T-helper 1 cell treated with Interleukin-12 subunit alpha and Interleukin-12 subunit beta and Interleukin-4 antibody, amounts not matched to agents 30 μg/mL and 1 μg/mL, for 36 hours (primary cell): Measurements from ENCODE around the gene EPHA8.

Experiments used
- H3K27ac Mint-ChIP-seq: one replicate; pipeline ENCODE4 v1.8.0; 2021; ENCODE audit warnings: mild to moderate bottlenecking, mixed read lengths
- H3K27me3 Mint-ChIP-seq: one replicate; pipeline ENCODE4 v1.8.0; 2021; ENCODE audit warnings: low read depth, mixed read lengths
- H3K36me3 Mint-ChIP-seq: one replicate; pipeline ENCODE4 v1.8.0; 2021; ENCODE audit warnings: low read depth, mixed read lengths
- H3K4me1 Mint-ChIP-seq: one replicate; pipeline ENCODE4 v1.8.0; 2021; ENCODE audit warnings: low read depth, mixed read lengths
- H3K4me3 Mint-ChIP-seq: one replicate; pipeline ENCODE4 v1.8.0; 2021; ENCODE audit warnings: mild to moderate bottlenecking, moderate library complexity, mixed read lengths
- H3K9me3 Mint-ChIP-seq: one replicate; pipeline ENCODE4 v1.8.0; 2021; ENCODE audit warnings: mixed read lengths

EPHA8 gene

DNA sequence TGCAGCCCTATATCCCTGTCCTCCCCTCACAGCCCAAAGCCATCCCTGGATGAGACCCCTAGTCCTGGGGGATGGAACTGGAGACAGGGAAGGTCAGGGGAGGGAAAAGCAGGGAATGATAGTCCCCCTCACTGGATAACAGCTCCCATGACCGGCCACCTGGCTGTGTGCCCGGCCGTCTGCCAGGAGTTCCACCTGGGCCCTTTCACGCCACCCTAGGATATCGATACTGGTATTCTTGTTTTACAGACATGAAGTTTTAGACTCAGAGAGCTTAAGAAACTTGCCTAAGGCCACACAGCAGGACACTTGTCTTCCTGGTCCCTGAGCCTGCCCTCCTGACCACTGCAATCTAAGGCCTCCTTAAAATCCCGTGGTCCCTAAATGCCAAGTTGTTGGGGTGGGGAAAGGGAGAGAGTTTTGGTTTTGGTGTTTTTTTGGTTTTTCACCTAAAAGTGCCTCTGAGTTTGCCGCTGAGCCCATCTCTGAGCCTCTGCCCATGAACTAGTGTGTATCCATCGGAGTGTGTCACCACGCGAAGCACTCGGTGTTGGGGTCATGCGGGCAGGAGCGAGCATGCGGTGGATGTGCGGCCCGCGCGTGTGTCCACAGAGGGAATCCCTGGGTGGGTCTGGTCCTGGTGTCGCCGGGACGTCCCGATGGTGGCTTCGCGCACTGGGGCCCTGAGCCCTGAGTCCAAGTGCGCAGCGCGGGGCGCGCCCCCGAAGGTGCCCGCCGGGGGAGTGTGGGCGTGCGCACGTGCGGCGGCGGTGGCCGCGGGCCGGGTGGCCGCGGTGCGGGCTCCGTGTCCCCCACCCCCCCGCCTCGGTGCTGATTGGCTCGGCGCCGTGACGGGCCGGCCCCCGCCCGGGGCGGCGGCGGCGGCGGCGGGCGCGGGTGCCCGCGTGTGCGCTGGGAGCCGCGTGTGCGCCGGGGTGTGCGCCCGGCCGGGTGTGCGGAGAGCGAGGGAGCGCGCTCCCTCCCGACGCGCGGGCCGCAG, at the start of gene EPHA8:
Gene EPHA8, plus strand, starts transcription at position 906 of the 1,000 bp plus-strand sequence. CDS start 147 bp downstream, outside the sequence.
- H3K27me3 Mint-ChIP-seq: peaks cover 47% of the 10 kb centered on the region
- no peaks in the 10 kb centered on the region for H3K9me3 Mint-ChIP-seq
- no peaks in the 10 kb centered on the region for H3K36me3 Mint-ChIP-seq
- H3K4me3 Mint-ChIP-seq: no peak within 1 kb of the TSS
- no peak within 1 kb of the TSS for H3K27ac Mint-ChIP-seq
- no peaks in the 10 kb centered on the region for H3K4me1 Mint-ChIP-seq

DNA sequence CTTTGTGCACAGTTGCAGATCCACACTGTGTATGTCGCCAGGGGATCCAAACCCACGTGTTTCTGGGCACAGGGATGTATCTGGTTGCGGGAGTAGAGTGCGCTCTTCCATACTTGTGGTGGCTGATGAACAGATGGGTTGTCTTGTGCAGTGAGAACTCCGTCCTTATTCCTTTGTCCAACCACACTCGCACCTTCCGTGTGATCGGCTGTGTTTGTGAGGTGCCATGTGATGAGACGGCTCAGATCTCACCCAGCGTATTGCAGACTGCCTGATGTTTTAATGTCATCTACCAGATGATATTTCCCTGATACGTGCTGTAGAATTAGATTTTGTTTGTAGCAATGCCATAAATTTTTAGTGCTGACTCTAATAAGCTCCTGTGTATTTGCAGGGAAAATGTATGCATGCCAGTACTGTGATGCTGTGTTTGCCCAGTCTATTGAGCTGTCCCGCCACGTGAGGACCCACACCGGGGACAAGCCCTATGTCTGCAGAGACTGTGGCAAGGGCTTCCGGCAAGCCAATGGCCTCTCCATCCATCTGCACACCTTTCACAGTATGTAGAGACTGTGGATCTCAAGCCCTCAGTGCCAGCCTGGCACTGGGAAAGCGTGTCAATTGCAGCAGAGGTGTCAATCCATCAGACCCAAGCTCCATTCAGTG, 46.2 kb upstream of the EPHA8 start:
- Mint-ChIP-seq H3K36me3 (peaks cover 30% of the 10 kb centered on the region), H3K4me3 (no peak overlapping the region), H3K27ac (no peak overlapping the region), H3K4me1 (no peaks in the 10 kb centered on the region), H3K9me3 (no peaks in the 10 kb centered on the region), H3K27me3 (no peaks in the 10 kb centered on the region)

DNA sequence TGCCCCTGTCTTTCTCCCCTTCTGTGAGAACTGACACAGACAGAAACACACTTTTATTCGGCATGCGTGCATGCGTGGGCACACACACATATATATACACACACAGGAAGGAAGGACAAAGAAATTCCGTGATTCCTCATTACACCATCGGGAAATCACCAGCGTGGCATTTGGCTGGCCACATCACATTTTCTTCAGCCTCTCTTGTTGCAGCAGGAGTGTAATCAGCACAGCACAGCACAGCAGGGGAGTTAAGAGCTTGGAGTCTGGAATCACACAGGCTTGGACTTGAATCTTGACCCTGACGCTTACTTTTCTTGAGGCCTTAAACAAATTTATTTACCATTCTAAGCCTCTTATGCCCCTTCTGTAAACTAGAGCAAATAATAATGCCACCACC, 45.3 kb upstream of the EPHA8 start:
- Mint-ChIP-seq H3K36me3 (peaks cover 33% of the 10 kb centered on the region), H3K27ac (no peak overlapping the region)

DNA sequence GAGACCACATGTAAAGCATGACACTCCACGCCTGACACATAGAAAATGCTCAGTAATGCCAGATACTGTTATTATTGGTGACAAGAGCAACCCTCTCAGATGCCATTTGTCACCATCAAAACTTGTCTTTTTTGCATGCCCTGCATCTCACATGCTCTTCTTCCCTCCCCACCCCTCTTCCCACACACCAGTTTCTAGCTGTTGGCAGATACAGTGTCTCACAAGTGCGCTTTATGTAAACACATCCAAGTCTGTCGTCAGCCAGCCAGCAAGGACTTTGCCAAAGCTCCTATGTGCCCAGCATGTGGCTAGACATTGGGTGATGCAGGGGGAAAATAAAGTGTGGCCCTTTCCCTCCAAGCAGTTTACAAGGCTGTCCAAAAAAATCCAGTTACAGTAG, 44.9 kb upstream of the EPHA8 start:
- Mint-ChIP-seq H3K27me3 (no peaks in the 10 kb centered on the region), H3K9me3 (no peaks in the 10 kb centered on the region), H3K4me3 (no peak overlapping the region), H3K36me3 (peaks cover 32% of the 10 kb centered on the region), H3K27ac (no peak overlapping the region), H3K4me1 (no peaks in the 10 kb centered on the region)

More for the DNA sequence above, 45.3 kb upstream of the EPHA8 start:
- H3K9me3 Mint-ChIP-seq: no peaks in the 10 kb centered on the region
- no peaks in the 10 kb centered on the region for H3K27me3 Mint-ChIP-seq
- H3K4me1 Mint-ChIP-seq: no peaks in the 10 kb centered on the region
- no peak overlapping the region for H3K4me3 Mint-ChIP-seq

DNA sequence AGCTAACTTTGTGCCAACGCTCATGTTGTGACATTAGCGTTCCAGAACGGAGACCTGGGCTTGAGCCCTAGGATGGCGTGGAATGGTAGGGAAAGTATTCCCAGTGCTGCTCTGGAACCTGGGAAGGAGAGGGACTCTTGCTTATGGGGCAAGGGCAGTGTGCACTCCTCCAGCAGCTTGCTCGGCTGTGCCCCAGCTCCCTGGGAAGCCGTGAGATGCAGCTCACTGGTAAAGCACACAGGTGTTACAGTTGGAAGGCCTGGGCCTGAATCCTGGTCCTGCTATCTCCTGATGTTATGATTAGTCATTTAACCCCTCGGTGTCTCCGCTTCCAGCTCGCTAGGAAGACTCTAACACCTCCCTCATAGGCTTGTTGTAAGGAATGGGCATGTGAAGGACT, 42.4 kb upstream of the EPHA8 start:
- H3K27me3 Mint-ChIP-seq: no peaks in the 10 kb centered on the region
- peaks cover 30% of the 10 kb centered on the region for H3K36me3 Mint-ChIP-seq
- H3K4me3 Mint-ChIP-seq: no peak overlapping the region
- H3K27ac Mint-ChIP-seq: no peak overlapping the region
- H3K4me1 Mint-ChIP-seq: no peaks in the 10 kb centered on the region
- H3K9me3 Mint-ChIP-seq: no peaks in the 10 kb centered on the region

DNA sequence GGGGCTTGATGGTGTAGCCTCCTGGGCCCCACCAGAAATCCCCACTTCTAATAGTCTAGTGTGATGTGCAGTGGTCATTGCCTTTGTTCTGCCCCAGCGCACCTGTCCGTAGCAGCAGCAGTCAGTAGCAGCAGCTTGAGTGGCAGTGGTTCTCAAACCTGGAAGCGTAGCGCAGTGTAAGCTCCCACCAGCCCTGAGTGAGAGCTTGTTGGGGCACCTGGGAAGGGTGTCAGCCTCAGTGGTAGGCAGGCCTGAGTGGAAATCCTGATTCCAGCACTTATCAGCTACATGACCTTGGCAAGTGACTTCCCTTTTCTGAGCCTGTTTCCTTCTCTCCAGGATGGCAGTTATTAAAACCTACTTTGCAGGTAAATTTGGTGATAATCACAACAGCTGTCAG, 41.6 kb upstream of the EPHA8 start:
- H3K36me3 Mint-ChIP-seq: peaks cover 29% of the 10 kb centered on the region
- no peaks in the 10 kb centered on the region for H3K9me3 Mint-ChIP-seq

DNA sequence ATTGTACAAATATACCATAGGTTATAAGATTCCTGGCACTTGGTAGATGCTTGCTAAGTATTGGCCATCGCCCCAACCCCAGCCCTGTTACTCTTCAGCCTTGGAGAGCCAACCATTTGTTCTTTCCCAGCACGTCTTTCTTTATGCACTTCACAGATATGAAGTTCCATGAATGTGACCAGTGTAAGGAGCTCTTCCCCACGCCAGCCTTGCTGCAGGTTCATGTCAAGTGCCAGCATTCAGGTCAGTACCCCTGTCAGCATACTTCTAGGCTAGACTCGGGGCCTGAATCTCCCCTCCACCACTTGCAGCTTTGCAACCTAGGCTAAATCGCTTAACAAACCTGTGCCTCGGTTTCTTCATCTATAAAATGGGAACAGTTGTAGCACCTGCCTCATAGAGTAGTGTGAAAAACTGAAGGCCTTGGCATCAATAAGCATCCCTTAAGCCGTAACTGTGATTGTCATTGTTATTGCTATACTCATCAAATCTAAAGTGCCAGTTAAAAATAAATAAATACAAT, 41.0 kb upstream of the EPHA8 start:
- no peaks in the 10 kb centered on the region for H3K4me1 Mint-ChIP-seq
- no peaks in the 10 kb centered on the region for H3K27me3 Mint-ChIP-seq
- no peak overlapping the region for H3K27ac Mint-ChIP-seq
- no peaks in the 10 kb centered on the region for H3K9me3 Mint-ChIP-seq
- H3K4me3 Mint-ChIP-seq: no peak overlapping the region
- peaks cover 32% of the 10 kb centered on the region for H3K36me3 Mint-ChIP-seq

More for the DNA sequence above, 41.6 kb upstream of the EPHA8 start:
- Mint-ChIP-seq H3K4me3 (no peak overlapping the region), H3K4me1 (no peaks in the 10 kb centered on the region), H3K27ac (no peak overlapping the region), H3K27me3 (no peaks in the 10 kb centered on the region)

DNA sequence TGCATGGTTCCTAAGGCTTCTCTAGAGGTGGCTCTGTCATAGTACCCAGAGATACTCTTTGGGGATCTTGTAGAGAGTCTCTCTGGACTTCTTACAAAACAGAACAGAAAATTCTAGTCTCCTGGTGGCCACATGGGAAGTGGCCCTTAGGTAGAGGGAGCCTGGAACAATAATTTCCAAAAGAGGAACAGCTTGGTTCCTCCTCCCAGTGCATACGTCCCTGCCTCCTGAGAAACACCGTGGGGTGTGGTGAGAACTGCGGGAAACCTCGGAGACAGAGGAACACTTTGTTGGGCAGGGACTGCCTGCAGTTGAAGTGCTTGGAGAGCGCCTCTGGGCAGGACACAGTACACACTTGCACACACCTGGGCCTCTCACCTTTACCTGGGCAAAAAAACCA, 38.8 kb upstream of the EPHA8 start:
- H3K4me1 Mint-ChIP-seq: no peaks in the 10 kb centered on the region
- no peaks in the 10 kb centered on the region for H3K27me3 Mint-ChIP-seq
- no peak overlapping the region for H3K27ac Mint-ChIP-seq
- H3K9me3 Mint-ChIP-seq: no peaks in the 10 kb centered on the region
- H3K36me3 Mint-ChIP-seq: peaks cover 23% of the 10 kb centered on the region
- no peak overlapping the region for H3K4me3 Mint-ChIP-seq

DNA sequence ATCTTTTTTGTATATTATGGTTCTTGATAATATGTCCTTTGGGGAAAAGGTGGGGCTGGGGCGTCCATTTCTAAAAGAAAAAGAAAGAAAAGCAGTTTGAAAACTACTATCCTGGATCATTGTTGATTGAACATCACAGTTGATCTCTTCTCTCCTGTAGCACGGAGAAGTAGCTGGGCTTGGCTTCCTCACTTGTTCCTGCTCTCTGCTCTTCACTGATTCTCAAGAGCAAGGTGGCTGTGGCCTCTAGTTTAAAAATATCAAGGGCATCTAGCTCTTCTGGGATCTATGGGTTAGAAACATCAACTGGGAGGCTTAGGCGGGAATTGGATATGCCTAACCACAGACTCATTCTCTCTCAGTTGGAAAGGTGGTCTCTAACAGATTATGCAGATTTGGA, 38.1 kb upstream of the EPHA8 start:
- H3K27ac Mint-ChIP-seq: no peak overlapping the region
- no peaks in the 10 kb centered on the region for H3K4me1 Mint-ChIP-seq
- H3K36me3 Mint-ChIP-seq: peaks cover 21% of the 10 kb centered on the region
- no peaks in the 10 kb centered on the region for H3K9me3 Mint-ChIP-seq
- H3K4me3 Mint-ChIP-seq: no peak overlapping the region
- no peaks in the 10 kb centered on the region for H3K27me3 Mint-ChIP-seq

DNA sequence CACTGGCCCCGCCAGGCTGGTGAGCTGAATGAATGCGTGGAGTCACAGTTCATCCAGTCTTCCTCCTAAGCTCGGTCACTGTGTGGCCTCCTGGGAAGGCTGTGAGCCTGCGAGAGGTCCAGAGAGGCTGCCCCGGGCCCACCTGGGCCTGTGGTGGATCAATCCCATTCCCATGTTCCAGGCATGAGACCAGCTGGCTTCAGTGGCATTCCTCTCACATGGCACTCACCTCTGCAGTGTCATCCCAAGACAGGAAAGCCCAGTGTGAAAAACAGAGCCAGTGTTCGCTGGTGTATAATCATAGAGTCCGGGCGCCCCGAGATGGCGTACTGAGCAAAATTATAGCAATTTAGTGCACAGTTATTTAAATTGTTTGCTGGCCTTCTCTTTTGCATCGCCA, 37.6 kb upstream of the EPHA8 start:
- peaks cover 19% of the 10 kb centered on the region for H3K36me3 Mint-ChIP-seq

DNA sequence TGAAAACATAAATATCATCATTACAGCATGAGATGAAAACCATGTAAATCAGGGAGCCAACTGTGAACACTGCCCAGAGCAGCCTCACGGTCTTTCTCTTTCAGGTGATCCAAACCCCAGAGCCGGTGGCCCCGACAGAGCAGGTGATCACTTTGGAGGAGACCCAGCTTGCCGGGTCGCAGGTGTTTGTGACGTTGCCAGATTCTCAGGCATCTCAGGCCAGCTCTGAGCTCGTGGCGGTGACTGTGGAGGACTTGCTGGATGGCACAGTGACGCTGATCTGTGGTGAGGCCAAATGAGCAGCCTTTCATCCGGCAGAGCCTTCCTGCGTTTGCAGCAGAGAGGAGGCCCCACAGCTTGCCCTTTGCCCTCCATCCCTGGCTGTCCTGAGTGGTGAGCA, 37.2 kb upstream of the EPHA8 start:
- no peaks in the 10 kb centered on the region for H3K9me3 Mint-ChIP-seq
- no peak overlapping the region for H3K4me3 Mint-ChIP-seq
- H3K27ac Mint-ChIP-seq: no peak overlapping the region
- peaks cover 19% of the 10 kb centered on the region for H3K36me3 Mint-ChIP-seq
- no peaks in the 10 kb centered on the region for H3K27me3 Mint-ChIP-seq
- no peaks in the 10 kb centered on the region for H3K4me1 Mint-ChIP-seq

More for the DNA sequence above, 37.6 kb upstream of the EPHA8 start:
- Mint-ChIP-seq H3K4me3 (no peak overlapping the region), H3K4me1 (no peaks in the 10 kb centered on the region), H3K27me3 (no peaks in the 10 kb centered on the region), H3K27ac (no peak overlapping the region), H3K9me3 (no peaks in the 10 kb centered on the region)

DNA sequence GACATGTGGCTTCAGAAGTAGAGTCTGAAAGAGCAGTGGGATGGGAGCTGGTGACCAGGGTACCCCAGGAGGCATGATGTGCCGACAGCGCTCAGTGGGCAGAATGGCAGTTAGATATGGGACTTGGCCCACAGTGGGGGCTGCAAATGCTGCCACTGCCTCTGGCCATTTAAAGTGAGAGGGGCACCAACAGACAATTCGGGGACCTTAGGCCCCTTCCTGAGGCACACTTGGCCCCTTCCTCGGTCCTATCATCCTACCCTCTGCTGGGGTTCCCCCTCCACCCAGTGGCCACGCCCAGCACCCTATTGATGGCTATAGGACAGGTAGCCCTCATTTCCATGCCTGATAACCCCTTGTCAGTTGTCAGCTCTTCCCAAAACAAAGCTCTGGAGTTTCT, 36.6 kb upstream of the EPHA8 start:
- no peaks in the 10 kb centered on the region for H3K9me3 Mint-ChIP-seq
- H3K36me3 Mint-ChIP-seq: peaks cover 19% of the 10 kb centered on the region
- H3K27ac Mint-ChIP-seq: no peak overlapping the region
- no peaks in the 10 kb centered on the region for H3K27me3 Mint-ChIP-seq
- no peak overlapping the region for H3K4me3 Mint-ChIP-seq
- no peaks in the 10 kb centered on the region for H3K4me1 Mint-ChIP-seq

DNA sequence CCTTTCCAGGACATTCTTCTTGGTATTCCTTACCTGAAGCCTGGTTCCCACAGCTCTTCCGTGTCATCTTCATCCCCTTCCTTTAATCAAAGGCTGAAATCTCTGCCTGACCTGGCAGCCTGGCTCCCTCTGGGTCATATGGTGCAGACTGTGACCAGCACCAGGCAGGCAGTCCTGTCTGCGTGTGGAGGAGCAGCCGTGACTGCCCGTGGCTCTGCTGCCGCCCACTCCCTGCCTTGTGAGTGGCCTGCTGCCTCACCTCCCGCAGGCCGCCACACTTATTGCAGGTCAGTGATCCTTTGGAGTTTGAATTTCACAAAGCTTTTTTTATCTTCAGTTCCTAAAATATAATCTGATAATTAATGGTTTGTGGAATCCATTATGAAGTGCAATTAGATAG, 36.2 kb upstream of the EPHA8 start:
- H3K4me3 Mint-ChIP-seq: no peak overlapping the region
- no peaks in the 10 kb centered on the region for H3K9me3 Mint-ChIP-seq
- H3K27ac Mint-ChIP-seq: no peak overlapping the region
- H3K27me3 Mint-ChIP-seq: no peaks in the 10 kb centered on the region
- peaks cover 16% of the 10 kb centered on the region for H3K36me3 Mint-ChIP-seq
- no peaks in the 10 kb centered on the region for H3K4me1 Mint-ChIP-seq

DNA sequence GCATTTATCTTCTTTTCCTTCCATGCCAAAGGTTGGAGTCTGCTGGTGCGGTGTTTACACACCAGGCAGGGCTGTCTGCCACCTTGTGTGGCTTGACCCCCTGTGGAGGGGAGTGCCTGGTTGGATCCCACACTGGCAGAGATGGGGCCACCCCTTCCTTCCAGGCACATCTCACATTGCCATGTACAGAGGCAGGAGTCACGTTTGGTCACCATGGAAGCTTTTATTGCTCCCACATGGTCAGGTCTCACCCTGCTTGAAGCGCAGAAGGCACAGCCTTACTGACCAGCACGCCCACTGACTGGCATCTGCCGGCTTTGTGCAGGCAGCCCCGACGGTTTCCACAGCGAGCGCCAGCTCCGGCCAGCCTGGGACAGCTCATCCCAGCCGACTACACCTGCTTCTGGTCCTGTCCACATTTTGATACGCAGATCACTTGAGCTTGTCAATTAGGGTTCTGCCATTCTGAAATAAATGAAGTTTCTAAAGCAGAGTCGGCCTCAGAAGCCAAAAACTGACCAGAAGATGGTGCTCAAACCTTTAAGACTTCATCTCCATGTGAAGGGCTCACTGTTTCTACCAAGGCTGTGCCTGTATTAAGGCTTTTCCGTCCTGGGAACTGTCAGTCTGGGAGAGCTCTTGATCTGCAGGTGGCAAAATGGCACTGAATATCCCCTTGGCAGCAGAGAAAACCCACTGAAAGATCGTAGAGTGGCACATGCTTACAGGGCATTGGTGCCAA, 35.6 kb upstream of the EPHA8 start:
- no peaks in the 10 kb centered on the region for H3K27me3 Mint-ChIP-seq
- peaks cover 12% of the 10 kb centered on the region for H3K36me3 Mint-ChIP-seq
- no peaks in the 10 kb centered on the region for H3K9me3 Mint-ChIP-seq
- no peak overlapping the region for H3K27ac Mint-ChIP-seq
- no peak overlapping the region for H3K4me3 Mint-ChIP-seq
- H3K4me1 Mint-ChIP-seq: no peaks in the 10 kb centered on the region
